Renal pelvis (tissue), 4 donors: ENCODE data around the gene RBM19. TPM values are rescaled to one million over a fixed set of nuclear protein-coding genes. Genes with fewer than 3 reads are reported as not detected.

Experiments used
- DNase-seq: peaks from one replicate; pipeline ENCODE4 v3.0.0-alpha.2; 2013
- polyA plus RNA-seq, 3 donors: library from polyadenylated mRNA; unstranded; fragments of 120-200 nt; gene quantifications; one replicate each; pipeline ENCODE4 v1.2.1, GENCODE V29; 2013; ENCODE audit not compliant: insufficient read length in 3 of 3

The RBM19 gene
- polyA plus RNA-seq, 3 donors, result 27.8 to 46.9 (median 40.8) TPM

DNA sequence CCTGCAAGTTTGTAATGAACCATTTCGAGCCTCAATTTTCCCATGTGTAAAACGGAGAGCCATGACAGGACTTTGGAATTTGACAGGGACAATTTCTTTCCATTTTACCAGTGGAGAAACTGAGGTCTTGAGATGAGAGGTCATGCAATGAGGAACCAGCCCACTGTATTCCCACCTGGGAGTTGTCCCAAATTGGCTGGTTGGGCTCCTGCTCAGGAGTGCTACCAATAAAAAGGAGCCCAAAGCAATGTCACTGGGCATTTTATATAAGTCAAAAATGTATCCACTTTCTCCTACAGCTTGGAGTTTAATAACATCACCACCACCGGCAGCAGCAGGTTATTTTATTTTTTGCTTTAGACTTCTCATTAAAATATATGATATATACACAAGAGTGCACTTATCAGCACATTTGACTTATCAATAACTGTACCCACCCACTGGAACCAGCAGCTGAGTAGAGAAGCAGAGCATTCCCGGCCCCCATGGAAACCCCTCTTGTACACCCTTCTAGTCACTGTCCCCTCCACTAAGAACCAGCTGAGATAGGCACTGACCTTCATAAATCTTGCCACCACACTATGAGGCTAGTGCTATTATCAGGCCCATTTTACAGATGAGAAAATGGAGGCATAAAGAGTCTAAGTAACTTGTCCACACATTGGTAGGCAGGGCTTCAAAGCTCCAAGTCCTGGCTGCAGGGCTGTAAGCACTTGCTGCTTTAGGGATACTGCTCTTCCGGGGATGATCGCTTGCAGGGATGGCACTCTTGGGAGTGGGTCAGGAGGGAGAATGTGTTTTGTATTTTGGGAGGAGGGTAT lies 25.3 kb upstream of the RBM19 start:
- DNase-seq, result no peak

DNA sequence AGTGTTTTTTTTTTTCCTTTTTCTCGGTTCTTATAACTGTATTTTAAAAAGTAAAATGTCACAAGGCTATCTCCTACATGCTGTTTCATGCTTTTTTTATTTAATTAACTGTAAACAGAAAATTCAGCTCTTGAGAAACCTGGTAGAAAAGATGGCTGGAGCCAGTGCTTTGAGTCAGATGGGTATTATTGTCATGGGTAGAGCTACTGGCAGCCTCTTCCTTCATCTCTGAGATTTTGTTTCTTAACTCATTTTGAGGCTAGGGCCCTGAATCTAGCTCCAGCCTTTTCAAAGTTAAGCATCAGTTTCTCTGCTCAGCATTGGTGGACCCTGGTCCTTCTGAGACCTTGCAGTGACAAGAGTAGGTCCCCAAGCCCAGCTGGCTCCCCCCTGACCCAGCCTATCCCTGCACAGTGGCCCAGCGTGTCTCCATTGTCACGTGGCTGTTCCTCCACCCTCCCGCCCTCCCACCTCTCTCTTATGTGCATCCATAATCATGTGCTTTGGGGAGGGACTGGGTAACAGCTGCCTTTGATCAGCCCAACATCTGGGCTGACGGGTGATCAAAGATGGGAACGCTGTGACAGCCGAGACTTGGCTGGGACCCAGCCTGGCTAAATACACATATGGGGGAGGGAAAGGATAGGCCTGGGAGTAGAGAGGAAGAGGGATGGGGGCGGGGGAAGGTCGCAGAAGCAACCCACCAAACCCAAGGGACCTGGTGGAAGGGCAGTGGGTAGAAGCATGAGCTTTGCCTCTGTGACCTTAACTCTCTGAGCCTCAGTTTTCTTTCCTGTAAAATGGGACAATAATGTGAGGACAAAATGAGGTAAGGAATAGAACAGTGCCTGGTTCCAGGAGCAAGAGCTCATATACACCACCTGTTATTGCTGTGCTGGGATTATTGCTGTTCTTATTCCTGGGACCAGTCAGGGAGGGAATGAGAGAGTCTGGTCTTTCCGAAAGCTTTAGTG lies 24.4 kb upstream of the RBM19 start:
- peak; percentile 7 for DNase-seq

DNA sequence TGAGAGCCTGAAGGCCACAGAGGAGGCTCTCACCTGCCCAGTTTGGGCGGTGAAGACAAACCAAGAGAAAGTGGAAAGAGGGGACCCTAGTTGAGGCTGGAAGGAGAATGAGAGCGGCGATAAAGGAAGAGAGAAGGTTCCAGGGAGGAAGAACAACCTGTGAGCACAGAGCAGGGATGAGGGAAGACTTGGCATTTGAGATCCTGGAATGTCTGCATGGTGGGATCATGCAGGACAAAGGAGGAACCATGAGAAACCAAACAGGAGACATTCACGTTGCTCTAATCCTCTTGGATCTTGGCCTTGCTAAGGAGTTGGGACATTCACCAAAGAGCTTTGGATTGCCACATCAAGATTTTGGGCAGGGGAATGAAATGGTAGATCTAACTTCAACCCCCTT lies 22.9 kb upstream of the RBM19 start:
- no peak for DNase-seq

DNA sequence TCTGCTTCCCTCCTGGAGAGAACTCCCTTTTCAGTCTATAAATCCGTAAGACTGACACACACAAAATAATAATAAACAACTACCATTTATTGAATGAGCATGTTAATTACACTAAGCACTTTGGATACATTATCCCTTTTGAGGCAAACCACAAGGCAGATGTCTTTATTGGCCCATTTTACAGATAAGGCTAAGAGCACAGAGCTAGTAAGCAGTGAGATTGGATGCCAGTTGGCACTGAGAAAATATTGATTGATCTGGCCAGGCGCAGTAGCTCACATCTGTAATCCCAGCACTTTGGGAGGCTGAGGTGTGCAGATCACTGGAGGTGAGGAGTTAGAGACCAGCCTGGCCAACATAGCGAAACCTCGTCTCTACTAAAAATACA lies 21.9 kb upstream of the RBM19 start:
- DNase-seq, result no peak

DNA sequence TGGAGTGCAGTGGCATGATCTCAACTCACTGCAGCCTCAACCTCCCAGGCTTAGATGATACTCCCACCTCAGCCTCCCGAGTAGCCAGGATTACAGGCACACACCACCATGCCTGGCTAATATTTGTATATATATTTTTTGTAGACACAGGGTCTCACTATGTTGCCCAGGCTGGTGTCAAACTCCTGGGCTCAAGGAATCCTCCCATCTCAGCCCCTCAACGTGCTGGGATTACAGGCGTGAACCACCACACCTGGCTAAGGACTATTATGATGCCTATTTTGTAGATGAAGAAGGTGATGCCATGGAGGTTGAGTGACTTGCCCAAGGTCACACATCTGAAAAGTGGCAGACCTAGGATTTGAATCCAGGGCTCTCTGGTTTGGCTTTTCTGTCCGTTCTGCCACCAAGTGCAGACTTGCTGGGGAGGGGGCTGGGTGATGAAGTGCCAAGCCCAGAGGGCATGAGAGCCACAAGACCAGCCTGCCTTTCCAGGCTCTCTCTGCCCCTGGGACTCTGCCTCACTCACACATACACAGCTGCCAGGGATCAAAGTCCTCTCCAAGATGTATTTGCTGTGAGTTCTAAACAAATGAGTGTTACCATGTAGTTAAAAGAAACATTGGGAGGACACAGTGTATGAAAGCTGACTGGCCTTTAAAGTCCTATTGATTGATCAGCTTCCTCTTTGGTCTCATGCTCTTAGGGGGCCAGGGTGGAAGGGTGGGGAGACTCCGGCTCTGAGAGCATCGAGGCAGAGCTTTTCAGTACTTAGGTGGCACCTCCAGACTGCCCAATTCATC lies 21.3 kb upstream of the RBM19 start:
- no peak for DNase-seq

DNA sequence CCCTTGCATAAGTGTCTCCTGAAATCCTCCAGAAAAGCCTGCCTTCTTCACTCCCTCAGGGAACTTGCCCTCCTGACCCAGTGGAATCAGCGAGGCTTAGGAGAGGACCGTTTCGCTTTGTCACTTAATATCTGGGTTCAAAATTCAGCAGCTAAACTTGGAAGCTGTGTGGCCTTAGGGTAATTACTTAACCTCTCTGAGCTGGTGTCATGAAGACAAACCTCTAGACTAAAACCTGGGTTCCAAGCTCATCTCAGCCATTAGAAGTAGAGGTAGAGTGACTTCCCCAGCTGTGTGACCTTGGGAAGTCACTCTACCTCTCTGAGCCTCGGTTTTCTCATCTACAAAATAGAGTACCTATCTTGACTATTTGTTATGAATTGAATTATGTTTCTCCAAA lies 18.3 kb upstream of the RBM19 start:
- DNase-seq, result no peak

DNA sequence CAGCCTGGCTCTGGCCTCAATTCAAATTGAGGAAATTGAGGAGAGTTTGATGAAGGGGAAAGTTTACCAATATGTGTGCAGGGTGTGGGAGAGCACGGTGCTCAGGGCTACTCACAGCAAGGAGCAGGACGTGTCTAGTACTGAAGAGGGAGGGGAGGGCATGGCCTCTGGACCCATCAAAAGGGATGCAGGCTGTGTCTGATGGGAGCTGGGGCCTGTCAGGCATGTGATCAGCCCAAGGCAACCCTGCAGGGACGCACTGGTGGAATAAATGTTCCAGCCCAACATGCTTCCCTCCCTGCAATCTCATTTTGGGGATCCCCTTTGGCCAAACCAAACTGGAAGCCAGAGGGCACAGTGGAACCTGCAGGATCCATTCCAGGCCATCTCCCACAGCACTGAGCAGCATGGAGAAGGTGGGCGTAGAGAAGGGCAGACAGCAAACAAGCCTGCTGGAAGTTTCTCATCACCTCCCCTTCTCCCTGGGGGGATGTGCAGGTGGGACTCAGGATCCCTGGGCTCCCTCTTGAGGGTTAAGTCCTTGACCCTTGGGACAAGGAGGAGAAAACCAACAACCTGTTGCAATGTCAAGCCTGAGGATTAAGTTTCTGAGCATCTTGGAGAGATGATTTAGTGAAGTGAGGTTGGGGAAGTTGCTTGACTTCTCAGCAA lies 17.8 kb upstream of the RBM19 start:
- DNase-seq, result no peak

DNA sequence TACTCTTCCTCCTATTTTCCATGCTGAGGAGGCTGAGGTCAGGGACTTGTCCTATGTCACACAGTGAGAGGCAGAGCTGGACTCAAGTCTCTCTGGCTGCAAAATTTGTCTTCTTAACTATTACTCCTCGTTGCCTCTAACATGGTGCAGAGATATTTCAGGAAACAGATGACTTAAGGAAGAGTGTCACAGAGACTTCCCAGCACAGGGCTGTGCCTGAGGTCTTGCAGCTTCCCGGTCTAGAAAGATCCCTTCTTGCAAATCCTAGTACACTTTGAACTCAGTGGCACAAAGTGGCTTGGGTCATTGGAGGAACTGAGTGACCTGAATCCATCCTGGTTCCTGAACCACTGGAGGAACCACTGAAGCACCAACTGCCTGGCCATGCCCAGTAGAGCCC lies 17.1 kb upstream of the RBM19 start:
- DNase-seq, result no peak

DNA sequence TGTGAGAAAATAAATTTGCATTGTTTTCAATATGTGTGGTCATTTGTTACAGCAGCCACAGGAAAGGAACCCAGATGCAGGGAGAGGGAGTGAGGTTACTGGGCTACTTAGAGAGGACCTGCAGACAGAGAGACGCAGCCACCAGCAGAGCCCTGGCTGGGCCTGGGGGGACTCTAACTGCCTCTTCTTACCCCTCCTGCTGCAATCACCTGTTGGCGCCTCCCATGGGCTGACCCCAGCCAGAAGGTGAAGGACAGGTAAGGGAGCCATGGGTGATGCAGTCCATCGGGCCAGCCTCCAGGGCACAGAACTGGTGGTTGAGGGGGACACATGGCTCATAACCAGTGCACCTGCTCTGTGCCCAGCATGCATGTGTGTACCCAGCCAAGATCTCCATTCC lies 15.8 kb upstream of the RBM19 start:
- DNase-seq, result no peak

DNA sequence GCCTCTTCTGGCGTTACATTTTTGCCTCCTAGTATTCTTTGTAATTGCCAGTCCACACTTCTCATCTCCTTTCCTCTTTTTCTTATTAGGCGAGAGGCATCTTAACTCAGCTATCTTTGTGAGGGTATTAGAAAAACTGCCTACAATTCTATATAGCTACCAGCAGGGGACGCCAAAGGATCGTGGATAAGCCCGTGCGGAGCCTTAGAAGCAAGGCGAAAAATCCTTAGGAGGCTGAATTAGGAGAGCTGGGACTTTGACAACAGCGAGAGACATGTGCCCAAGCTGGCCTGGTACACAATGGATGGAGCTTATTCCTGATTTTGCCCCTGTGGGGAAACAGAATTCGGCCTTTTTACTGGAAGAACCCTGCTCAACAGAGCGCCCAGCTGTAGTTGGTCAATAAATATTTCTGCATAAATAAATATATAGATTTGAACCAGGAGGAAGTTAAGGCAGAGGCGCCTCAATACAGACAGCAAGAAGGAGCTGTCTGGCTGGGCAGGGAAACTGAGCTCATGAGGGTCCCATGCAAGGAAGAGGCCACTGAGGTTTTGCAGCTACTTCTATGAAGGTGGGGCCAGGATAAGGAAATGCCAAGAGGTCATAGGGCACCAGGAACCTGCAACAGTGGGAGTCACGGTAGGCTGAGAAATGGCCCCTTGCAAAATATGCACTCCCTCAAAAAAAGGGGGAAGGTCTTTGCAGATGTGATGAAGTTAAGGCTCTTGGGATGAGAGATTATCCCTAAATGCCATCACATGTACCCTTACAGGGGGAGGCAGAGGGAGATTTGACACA lies 14.6 kb upstream of the RBM19 start:
- DNase-seq, result peak; percentile 74

DNA sequence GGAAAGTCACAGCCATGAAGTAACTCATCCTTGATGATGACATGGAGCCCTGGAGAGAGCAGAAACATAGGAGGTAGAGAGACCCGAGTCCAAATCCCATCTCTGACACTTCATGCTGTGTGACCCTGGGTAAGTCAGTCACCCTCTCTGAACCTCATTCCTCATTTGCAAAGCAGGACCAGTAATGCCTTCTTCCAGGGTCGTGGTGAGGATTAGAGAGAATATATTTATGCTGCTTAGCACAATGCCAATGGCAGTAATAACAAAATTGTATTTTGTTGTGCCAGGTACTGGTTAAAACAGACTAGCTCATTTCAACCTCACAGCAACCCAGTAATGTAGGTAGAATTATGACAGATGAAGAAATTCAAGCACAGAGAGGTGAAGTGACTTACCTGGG lies 13.9 kb upstream of the RBM19 start:
- DNase-seq, result no peak

DNA sequence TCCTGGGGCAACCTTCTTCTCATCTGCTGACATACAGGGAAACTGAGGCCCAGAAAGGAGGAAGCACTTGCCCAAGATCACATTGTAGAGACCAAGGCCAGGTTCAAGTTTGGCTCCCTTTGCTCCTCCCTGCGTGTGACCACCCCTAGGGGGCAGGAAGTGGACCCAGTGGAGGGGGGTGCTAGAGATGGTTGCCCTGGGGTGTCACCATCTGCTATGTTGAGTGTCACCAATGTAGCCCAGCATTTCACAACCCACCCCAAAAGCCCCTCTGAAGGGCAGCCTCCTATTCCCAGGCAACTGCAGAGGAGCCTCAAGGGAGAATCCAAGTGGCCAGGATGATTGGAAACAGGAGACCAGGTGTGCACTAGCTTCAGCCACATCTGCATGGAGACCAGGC lies 12.0 kb upstream of the RBM19 start:
- DNase-seq, result no peak

DNA sequence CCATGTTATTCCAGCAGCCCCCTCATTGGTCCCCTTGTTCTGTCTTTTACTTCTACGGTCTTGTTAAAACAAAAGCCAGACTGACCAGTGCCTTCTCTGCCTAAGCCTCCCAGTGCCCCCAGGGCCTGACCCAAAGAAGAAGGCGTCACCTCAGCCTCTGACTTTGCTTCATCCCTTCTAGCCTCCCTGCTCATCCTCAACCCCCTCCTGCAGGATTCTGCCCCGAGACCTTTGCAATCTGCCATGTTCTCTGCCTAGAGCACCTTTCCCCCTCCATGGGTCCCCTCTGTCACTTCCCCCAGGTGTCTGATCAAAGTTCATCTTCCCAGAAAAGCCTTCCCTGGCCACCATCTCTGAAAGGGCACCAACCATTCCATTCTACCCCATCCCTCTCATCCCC lies 7.9 kb upstream of the RBM19 start:
- no peak for DNase-seq

DNA sequence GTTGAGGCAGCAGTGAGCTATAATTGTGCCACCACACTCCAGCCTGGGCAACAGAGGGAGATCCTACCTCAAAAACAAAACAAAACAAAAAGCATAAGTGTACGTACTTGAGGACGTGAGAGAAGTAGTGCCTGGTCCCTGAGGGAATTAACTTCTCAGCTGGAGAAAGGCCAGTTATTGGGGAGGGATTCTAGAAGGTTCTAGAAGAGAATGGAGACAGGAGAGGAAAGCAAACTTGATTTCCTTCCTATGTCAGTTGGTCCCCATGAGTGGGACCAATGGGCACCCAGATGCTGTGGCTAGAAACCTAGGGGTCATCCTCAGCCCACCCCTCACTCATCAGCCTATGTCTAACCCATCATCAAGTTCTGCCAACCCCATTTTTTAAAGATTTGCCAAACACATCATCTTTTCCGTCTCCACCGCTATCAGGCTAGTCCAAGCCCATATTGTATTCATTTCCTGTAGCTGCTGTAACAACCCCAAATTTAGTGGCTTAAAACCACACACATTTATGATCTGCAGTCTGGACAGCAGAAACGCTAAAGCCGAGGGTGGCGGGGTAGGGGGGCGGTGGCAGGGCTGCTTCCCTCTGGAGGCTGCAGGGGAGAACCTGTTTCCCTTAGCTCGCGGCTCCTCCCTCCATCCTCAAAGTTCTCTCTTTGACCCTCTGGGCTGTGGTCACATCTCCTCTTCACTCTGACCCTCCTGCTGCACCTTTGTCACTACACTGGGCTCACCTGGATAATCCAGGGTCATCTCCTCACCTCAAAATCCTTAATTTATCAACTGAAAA lies 7.2 kb upstream of the RBM19 start:
- no peak for DNase-seq

DNA sequence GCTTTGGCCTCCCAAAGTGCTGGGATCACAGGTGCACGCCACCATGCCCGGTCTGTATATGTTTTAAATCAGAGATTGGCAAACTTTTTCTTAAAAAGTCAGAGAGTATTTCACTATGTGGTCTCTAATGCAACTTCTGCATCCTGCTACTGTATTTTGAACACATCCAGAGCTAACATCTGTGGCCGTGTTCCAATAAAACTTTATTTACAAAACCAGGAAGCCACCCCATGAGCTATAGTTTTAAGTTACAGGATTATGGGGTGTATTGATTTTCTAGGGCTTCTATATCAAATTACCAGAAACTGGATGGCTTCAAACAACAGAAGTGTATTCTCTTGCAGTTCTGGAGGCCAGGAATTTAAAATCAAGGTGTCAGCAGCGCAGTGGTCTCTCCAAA lies 5.3 kb upstream of the RBM19 start:
- DNase-seq, result no peak

DNA sequence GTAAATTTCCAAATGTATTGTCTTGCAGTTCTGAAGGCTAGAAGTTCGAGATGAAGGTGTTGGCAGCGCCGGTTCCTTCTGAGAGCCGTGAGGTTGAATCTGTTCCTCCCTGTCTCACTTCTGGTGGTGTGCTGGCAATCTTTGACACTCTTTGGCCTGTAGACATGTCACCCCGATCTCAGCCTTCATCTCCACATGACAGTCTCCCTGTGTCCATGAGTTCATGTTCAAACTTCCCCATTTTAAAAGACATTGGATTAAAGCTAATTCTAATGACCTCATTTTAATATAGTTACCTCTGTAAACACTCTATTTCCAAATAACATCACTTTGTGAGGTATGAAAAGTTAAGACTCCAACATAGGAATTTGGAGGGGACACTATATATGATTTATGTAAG lies 4.1 kb upstream of the RBM19 start:
- DNase-seq, result no peak

DNA sequence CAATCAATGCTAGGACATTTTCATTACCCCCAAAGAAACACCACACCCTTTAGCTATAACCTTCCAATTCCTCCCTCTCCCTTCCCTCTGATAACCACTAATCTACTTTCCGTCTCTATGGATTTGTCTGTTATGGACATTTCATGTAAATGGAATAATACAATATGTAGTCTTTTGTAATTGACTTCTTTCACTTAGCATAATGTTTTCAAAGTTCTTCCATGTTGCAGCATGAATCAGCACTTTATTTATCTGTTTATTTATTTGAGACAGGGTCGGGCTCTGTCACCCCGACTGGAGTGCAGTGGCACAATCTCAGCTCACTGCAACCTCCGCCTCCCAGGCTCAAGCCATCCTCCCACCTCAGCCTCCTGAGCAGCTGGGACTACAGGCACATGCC lies 1.2 kb upstream of the RBM19 start:
- DNase-seq, result no peak

DNA sequence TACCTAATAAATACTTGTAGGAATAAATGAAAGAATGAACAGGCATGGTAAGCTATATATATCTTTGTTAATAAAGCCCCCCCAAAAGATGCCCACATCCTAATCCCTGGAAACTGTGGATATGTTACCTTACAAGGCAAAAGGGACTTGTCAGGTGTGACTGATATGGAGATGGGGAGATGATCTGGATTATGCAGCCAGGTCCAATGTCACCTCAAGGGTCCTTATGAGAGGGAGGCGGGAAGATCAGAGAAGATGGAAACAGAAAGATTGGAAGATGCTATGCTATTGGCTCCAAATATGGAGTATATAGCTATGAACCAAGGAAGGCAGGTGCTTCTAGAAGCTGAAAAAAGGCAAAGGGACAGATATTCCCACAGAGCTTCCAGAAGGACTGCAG lies 3.4 kb downstream of the RBM19 start:
- DNase-seq, result no peak

DNA sequence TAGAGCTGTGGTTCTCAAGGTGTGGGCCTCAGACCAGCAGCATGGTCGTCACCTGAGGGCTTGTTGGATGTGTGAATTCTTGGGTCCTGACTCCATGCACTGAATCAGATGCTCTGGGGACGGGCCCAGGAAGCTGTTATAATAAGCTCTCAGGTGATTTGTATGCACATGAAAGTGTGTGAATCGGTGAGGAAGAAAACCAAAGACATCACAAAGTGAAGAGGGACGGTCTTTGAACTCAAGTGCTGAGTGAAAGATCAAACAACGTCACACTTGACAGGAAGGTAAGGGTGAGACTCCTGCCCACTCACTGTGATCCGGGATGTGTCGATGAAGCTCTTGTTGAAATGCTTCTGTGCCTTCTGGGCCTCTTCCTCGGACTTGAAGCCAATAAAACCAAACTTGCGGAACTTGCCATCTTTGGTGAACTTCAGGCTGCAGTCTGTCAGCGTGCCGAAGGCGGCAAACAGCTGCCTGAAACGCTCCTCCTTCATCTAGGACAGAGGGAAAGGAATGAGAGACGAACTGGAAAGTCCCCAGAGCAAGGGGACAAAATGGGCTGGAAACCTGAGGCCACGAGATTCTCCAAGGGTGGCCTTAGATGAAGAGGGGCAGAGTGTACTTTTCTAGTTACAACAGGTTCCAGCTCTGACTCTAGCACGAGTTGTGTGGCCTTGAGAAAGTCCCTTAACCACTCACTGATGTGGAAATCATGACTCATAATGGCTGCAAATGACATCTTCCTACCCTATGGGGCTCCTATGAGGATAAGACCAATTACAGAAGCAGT lies 4.0 kb downstream of the RBM19 start:
- DNase-seq, result peak; percentile 4
